ENCODE measurements around the gene OR7G1. TPM values are rescaled to one million over a fixed set of nuclear protein-coding genes. Genes with fewer than 3 reads are reported as not detected.

Gene OR7G1
- total RNA-seq, 1 donor from 2014 or later = not detected

DNA sequence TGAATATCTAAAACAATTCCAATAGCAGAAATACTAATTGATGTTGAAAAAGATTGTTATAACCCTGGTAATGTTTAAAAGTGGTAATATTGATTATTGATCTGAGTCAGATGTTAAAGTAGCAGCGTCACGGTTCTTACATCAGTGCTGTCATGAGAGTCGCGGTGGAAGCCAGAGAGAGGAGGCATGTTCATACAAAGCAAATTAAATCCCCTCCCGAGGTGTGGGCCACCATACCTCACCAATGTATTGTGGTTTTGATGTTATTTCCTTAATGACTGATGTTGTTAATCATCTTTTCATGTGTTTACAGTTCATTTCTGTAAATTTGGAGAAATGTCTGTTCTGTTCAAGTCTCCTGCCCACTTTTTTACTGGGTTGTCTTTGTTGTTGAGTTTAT, 35.8 kb upstream of the OR7G1 start:
- H3K4me1 Mint-ChIP-seq = no peaks in the 10 kb centered on the region
- H3K27me3 Mint-ChIP-seq (ENCODE audit: low read depth) = no peaks in the 10 kb centered on the region
- H3K27ac Mint-ChIP-seq = no peak overlapping the region
- no peak overlapping the region for H3K4me3 Mint-ChIP-seq
- no peak for DNase-seq (ENCODE audit: low spot score in 2 of 2, unreplicated experiment in 2 of 2)
- TF ChIP-seq, protein P1, sequence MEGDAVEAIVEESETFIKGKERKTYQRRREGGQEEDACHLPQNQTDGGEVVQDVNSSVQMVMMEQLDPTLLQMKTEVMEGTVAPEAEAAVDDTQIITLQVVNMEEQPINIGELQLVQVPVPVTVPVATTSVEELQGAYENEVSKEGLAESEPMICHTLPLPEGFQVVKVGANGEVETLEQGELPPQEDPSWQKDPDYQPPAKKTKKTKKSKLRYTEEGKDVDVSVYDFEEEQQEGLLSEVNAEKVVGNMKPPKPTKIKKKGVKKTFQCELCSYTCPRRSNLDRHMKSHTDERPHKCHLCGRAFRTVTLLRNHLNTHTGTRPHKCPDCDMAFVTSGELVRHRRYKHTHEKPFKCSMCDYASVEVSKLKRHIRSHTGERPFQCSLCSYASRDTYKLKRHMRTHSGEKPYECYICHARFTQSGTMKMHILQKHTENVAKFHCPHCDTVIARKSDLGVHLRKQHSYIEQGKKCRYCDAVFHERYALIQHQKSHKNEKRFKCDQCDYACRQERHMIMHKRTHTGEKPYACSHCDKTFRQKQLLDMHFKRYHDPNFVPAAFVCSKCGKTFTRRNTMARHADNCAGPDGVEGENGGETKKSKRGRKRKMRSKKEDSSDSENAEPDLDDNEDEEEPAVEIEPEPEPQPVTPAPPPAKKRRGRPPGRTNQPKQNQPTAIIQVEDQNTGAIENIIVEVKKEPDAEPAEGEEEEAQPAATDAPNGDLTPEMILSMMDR (IDR thresholded peaks at IDR 0.05; ENCODE audit: unreplicated experiment) = no peak
- peaks cover 90% of the 10 kb centered on the region for H3K9me3 Mint-ChIP-seq
- H3K36me3 Mint-ChIP-seq = peaks cover 94% of the 10 kb centered on the region

- TF ChIP-seq, protein P1 (IDR thresholded peaks at IDR 0.05; ENCODE audit: unreplicated experiment) = no peak
- no peak for DNase-seq (ENCODE audit: low spot score in 2 of 2, unreplicated experiment in 2 of 2)
- H3K27ac Mint-ChIP-seq = no peak overlapping the region
- H3K4me1 Mint-ChIP-seq = no peaks in the 10 kb centered on the region
- H3K36me3 Mint-ChIP-seq = peaks cover 91% of the 10 kb centered on the region
- H3K27me3 Mint-ChIP-seq (ENCODE audit: low read depth) = no peaks in the 10 kb centered on the region
- H3K4me3 Mint-ChIP-seq = no peak overlapping the region
- peaks cover 88% of the 10 kb centered on the region for H3K9me3 Mint-ChIP-seq
These were observed 35.1 kb upstream of the OR7G1 start for GRCh38 chr19:9150650-9151049.

DNA sequence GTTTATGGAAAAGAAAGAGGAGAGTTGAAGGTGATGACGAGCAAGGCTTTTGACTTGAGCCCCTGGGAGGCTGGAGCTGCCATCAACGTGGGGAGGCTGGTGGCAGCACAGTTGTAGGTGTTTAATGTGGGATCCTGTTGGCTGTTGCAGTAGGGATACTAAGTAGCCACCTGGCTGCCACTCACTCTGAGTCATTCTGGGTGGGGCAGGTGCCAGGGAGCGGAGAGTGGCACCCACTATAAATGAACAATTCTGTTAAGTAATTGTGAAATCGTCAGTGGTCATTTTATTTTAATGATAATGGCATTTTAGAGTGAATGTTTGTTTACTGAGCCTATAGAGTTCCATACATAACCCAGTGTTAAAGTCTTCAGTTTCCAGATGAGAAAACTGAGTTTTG, 34.4 kb upstream of the OR7G1 start:
- H3K4me1 Mint-ChIP-seq = no peaks in the 10 kb centered on the region
- no peaks in the 10 kb centered on the region for H3K27me3 Mint-ChIP-seq (ENCODE audit: low read depth)
- no peak for DNase-seq (ENCODE audit: low spot score in 2 of 2, unreplicated experiment in 2 of 2)
- H3K27ac Mint-ChIP-seq = no peak overlapping the region
- peaks cover 87% of the 10 kb centered on the region for H3K9me3 Mint-ChIP-seq
- no peak overlapping the region for H3K4me3 Mint-ChIP-seq
- H3K36me3 Mint-ChIP-seq = peaks cover 91% of the 10 kb centered on the region
- TF ChIP-seq, protein P1 (IDR thresholded peaks at IDR 0.05; ENCODE audit: unreplicated experiment) = no peak

DNA sequence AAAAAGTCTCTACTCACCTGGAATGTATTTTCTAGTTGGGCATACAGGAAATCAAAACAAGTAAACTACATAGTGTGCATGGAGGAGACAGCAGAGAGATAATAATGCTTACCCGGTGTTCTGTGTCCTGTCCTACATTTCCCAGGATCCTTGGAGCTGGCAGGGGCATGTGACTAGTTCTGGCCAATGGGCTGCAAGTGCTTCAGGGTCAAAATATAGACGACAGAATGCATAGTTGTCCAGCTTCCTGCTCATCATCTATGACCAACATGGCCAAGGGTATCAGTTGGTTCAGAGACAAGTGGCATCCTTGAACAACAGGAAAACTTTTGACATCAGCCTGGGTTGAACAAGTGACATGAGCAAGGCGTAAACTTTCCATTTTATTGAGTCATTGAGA, 33.1 kb upstream of the OR7G1 start:
- no peak for DNase-seq (ENCODE audit: low spot score in 2 of 2, unreplicated experiment in 2 of 2)
- Mint-ChIP-seq H3K27ac (no peak overlapping the region), H3K36me3 (peaks cover 90% of the 10 kb centered on the region), H3K4me1 (no peaks in the 10 kb centered on the region), H3K4me3 (no peak overlapping the region), H3K9me3 (peaks cover 84% of the 10 kb centered on the region), H3K27me3 (ENCODE audit: low read depth) (no peaks in the 10 kb centered on the region)
- TF ChIP-seq, protein P1 (IDR thresholded peaks at IDR 0.05; ENCODE audit: unreplicated experiment) = no peak

DNA sequence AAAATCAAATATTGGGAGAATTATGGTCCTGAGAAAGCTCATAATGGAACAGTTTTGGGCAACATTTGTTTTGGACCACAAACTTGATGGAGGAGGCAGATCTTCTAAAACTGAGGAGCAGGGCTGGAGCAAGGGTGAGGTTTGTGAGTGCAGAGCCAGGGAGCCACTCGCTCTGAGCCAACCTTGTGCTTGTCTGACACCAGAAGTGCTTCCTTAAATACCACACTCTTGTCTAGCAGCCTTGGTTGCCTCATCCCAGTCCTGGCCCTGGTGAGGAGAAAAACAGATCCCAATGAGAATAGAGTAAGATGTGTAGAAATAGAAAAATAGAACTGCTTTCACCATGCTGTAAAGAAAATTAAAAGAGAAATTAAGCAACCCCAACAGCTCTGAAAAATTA, 31.3 kb upstream of the OR7G1 start:
- Mint-ChIP-seq H3K4me3 (no peak overlapping the region), H3K36me3 (peaks cover 86% of the 10 kb centered on the region), H3K9me3 (peaks cover 77% of the 10 kb centered on the region), H3K27ac (no peak overlapping the region), H3K27me3 (ENCODE audit: low read depth) (no peaks in the 10 kb centered on the region), H3K4me1 (peaks cover 2% of the 10 kb centered on the region)
- no peak for DNase-seq (ENCODE audit: low spot score in 2 of 2, unreplicated experiment in 2 of 2)
- TF ChIP-seq, protein P1 (IDR thresholded peaks at IDR 0.05; ENCODE audit: unreplicated experiment) = no peak

- H3K27me3 Mint-ChIP-seq (ENCODE audit: low read depth) = no peaks in the 10 kb centered on the region
- peaks cover 13% of the 10 kb centered on the region for H3K4me1 Mint-ChIP-seq
- no peak for DNase-seq (ENCODE audit: low spot score in 2 of 2, unreplicated experiment in 2 of 2)
- peaks cover 58% of the 10 kb centered on the region for H3K9me3 Mint-ChIP-seq
- peaks cover 70% of the 10 kb centered on the region for H3K36me3 Mint-ChIP-seq
- no peak overlapping the region for H3K4me3 Mint-ChIP-seq
- TF ChIP-seq, protein P1 (IDR thresholded peaks at IDR 0.05; ENCODE audit: unreplicated experiment) = no peak
- no peak overlapping the region for H3K27ac Mint-ChIP-seq
These were observed 29.4 kb upstream of the OR7G1 start for GRCh38 chr19:9144920-9145319.
